Iris pigment epithelial cell (primary cell): ENCODE measurements around the gene SAA1.
"Not testable (repeated sequence)": the region's sequence is repeated elsewhere in the genome, so short reads cannot be mapped to it uniquely, and the experiment has no call there.

Experiments
- DNase-seq: peaks from one replicate; pipeline ENCODE4 v3.0.0-alpha.2; 2011; ENCODE audit warnings: low read depth

The SAA1 gene

GRCh38 chr11:18265949-18266348 is at the start of gene SAA1:
Gene SAA1 (plus strand): TSS chr11:18266264. CDS start chr11:18266888, 624 bp downstream.
- DNase-seq: peak; percentile 20

GRCh38 chr11:18221274-18221876 is 44.7 kb upstream of the SAA1 start:
- no peak for DNase-seq

GRCh38 chr11:18222814-18223421 is 43.1 kb upstream of the SAA1 start:
- DNase-seq: no peak

- DNase-seq: no peak
Measured at GRCh38 chr11:18223591-18224387, 42.3 kb upstream of the SAA1 start.

GRCh38 chr11:18225913-18226312 is 40.2 kb upstream of the SAA1 start:
- no peak for DNase-seq

- DNase-seq: no peak
Measured at GRCh38 chr11:18229501-18229900, 36.6 kb upstream of the SAA1 start.

DNA sequence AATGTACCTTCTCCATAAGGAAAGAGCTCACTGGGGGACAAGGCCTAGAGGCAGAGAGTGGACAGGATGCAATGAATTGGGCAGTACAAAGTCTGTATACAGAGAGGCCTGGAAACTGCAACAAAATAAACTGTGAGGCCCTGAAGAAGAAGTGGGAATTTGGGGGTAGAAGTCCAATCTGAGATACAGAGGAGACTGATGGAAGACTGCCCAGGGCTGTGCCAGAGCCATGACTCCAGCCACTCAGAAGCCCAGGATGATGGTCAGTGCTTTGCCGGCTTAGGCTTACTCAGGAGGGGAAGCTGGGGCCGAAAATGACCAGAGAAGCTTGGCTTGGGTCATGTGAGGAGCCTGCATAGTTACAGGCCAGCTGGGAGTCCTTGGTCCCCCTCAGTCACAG is 35.2 kb upstream of the SAA1 start:
- no peak for DNase-seq

- no peak for DNase-seq
Measured at GRCh38 chr11:18233912-18234311, 32.2 kb upstream of the SAA1 start.

- no peak for DNase-seq
Measured at GRCh38 chr11:18235394-18236334, 30.4 kb upstream of the SAA1 start.

GRCh38 chr11:18236664-18237356 is 29.3 kb upstream of the SAA1 start, which contains the start of gene SAA4:
Gene SAA4 (minus strand): TSS chr11:18236802. CDS start chr11:18235926, 876 bp downstream.
- no peak for DNase-seq

GRCh38 chr11:18239655-18240054 is 26.4 kb upstream of the SAA1 start:
- DNase-seq: no peak

- peak; percentile 70 for DNase-seq
Measured at GRCh38 chr11:18243783-18244362, 22.2 kb upstream of the SAA1 start.

DNA sequence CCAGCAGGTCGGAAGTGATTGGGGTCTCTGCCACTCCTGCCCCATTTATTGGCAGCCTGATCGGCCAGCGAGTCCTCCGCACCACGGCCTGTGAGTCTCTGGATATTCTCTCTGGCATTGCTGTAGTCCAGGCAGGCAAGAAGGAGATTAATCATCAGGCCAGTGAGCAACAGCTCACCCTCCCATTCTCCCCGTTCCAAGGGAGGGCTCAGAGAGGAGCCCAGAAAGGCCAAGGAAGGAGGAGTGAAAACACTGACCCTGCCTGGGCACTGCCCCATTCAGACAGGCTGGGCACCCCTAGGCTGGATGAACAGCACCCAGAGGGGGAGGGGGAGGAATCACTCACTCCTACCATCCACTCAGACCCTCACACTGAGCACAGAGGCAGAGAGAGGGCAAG is 20.7 kb upstream of the SAA1 start:
- no peak for DNase-seq

- not testable (repeated sequence) for DNase-seq
Measured at GRCh38 chr11:18246379-18247190, 19.5 kb upstream of the SAA1 start.

- not testable (repeated sequence) for DNase-seq
Measured at GRCh38 chr11:18247191-18247581, 18.9 kb upstream of the SAA1 start.

- no peak for DNase-seq
Measured at GRCh38 chr11:18248561-18248960, 17.5 kb upstream of the SAA1 start, which contains the start of gene SAA2. Gene SAA2 (minus strand): TSS chr11:18248668. CDS start chr11:18248011, 657 bp downstream.

GRCh38 chr11:18253233-18253632 is 12.8 kb upstream of the SAA1 start:
- DNase-seq: peak; percentile 18

- DNase-seq: no peak
Measured at GRCh38 chr11:18253778-18254338, 12.2 kb upstream of the SAA1 start.

DNA sequence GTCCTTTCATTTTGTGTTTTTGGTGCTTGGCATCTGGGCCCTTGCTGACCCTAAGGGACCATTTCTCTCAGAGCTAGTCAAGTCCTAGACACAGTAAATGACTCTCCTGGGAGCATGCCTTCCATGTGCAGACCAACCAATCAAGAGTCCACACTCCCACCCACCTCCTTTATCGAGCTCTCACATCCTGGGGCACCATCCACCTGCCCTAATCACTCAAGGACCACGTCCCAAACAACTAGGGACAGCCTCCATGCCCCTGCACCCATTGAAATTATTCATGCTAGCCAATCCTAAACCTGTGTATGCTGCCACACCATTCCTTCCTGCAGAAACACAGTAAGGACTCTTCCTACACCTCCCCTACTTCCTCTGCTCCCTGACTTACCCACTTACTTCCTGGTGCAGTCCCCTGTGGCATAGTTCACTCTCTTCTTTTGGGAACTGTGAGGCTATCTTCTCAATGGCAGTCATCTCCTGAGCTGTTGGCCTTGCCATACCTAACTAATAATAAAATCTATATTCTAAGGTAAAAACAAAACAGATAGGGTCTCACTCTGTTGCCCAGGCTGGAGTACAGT is 11.2 kb upstream of the SAA1 start:
- no peak for DNase-seq
